Prostate gland (tissue), 2 donors: ENCODE data around the gene ACKR1.

Experiments
- CTCF ChIP-seq, 4 experiments: fragments of 200-600 bp in 2 of 4; fragments of 450-650 bp in 2 of 4; sonication (generic) in 2 of 4; IDR thresholded peaks; 1 replicate in 3 of 4; 2 replicates in 1 of 4; pipeline ENCODE4 v1.5.1; 2016 to 2019; ENCODE audit warnings: antibody characterized with exemption in 4 of 4, mild to moderate bottlenecking in 2 of 4, moderate library complexity in 2 of 4
- POLR2A ChIP-seq: fragments of 450-650 bp; IDR thresholded peaks from one replicate; pipeline ENCODE4 v1.6.1; 2016; ENCODE audit warnings: antibody characterized with exemption, mild to moderate bottlenecking
- POLR2AphosphoS5 ChIP-seq: sonication (generic); formaldehyde crosslinking; IDR thresholded peaks from one replicate; pipeline ENCODE4 v1.6.1; 2017; ENCODE audit warnings: antibody characterized with exemption

GRCh38 chr1:159197561-159198557, 6.8 kb upstream of the ACKR1 start:
- TF ChIP-seq CTCF (IDR thresholded peaks at IDR 0.05), result peak; percentile 56 to 81 (median 72)
- TF ChIP-seq POLR2AphosphoS5, result peak; percentile 24
- no peak for TF ChIP-seq POLR2A
